GM19023 (cell line): Measurements from ENCODE around the gene OGA.

Experiments used
- ATAC-seq: cut with Tn5 transposase; IDR thresholded peaks from one replicate; pipeline ENCODE4 v1.9.1; 2021; ENCODE audit warnings: mild to moderate bottlenecking, moderate library complexity; ENCODE audit not compliant: unreplicated experiment

Gene OGA

DNA sequence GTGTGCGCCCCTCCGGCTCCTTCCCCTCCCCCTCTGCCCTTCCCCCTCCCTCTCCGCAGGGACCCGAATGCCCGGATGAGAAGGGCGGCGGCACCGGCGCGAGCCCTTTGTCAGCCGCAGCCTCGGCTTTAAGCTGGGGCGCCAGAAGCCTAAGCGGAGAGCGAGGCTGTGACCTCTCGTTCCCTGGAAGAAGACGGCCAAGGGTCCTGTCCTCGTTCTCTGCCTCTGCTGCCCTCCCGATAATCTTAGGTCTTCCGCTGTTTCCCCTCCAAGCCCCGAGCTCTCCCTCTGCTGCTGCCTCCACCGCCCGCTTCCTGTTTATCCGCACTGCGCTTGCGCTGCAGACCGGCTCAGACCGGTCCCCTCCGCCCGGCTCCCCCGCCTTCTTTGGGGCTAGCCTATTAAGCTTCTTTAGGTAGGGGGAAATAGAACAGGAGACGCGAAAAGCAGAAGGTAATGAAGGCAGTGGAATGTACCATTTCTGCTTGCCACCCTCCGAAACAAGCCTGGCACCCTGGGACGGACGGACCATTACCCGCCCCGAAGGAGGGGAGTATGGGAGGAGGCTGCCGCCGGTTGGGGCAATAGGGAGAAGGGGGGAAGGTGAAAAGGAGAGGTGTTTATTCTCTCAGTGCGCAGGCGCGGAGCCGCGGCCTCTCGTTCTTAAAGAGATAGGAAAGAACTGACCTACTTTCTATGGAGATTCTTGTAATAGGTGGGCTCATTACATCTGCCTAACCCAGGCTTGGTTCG is at the start of gene OGA:
Gene OGA (minus strand): TSS at position 326 of the 753 bp plus-strand sequence. CDS start 422 bp downstream, outside the sequence.
- peak; percentile 85 for ATAC-seq

GRCh38 chr10:101867931-101868330 is 49.7 kb upstream of the OGA start:
- no peak for ATAC-seq

DNA sequence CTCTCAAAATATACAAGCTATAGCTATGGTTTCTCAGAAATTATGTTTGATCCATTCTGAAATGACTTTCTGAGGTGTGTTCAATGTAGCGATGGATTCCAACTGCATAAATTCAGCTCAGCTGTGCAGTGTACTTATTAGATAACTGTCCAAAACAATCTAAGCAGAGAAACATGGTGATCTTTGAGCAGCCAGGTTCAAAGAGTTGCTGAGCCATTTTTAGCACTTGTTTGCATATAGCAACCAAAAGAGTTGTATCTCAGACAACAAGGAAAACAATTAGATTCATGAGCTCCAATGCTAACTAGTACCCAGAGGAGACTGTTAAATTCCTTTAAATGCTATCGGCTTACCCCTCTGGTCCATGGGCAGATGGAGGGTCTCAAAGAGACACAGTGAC is 41.3 kb upstream of the OGA start:
- ATAC-seq, result no peak

- peak; percentile 75 for ATAC-seq
These were observed 40.7 kb upstream of the OGA start for GRCh38 chr10:101858723-101859500.

DNA sequence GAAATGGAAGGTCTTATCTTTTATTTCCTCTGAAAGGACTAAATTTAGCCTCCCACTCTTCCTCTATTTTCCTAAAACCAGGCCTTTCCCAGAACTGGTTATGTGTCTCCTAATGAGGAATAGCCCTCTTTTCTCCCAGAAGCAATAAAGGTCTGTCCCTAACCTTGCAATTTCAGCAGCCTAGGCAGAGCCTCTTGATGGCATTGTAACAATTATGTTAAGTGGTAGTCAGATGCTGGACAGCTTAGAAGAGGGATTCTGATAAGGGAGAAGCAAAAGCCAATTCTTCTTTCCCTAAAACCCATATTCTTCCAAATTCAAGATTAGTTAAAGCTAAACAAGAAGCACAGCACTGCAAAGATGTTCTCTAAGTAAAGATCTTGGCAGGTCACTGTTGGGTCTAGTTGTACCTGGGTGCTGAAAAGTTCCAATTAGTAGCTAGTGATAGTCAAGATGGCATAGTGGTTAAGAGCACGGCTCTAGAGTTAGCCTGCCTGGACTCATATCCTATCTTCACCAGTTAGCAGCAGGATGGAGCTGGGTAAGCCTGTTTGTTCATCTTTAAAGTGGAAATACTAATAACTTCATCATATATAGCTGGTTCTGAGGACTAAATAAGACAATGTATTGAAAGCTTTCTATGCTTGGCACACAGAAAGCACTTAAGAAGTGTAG is 39.7 kb upstream of the OGA start:
- no peak for ATAC-seq

GRCh38 chr10:101856626-101857025 is 38.4 kb upstream of the OGA start:
- ATAC-seq, result no peak

GRCh38 chr10:101851411-101852116 is 33.3 kb upstream of the OGA start:
- no peak for ATAC-seq

DNA sequence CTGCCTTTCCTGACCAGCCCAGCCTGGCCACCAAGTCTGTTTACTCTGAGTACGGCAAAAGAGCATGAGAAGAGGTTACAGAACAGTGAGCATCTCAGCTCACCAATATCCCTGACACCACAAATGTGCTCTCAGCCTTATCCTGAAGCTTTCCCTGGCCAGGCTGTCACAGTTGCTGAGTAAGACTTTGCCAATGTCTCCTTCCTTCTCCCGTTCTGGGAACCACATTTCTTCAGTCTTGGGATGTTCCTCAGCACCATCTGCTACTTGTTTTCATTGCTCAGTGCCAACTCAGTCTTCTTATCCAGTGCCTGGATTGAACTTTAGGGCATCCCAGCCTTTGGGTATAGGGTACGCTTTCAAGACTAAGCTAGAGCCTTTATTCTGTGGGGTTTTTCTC is 32.5 kb upstream of the OGA start:
- no peak for ATAC-seq

DNA sequence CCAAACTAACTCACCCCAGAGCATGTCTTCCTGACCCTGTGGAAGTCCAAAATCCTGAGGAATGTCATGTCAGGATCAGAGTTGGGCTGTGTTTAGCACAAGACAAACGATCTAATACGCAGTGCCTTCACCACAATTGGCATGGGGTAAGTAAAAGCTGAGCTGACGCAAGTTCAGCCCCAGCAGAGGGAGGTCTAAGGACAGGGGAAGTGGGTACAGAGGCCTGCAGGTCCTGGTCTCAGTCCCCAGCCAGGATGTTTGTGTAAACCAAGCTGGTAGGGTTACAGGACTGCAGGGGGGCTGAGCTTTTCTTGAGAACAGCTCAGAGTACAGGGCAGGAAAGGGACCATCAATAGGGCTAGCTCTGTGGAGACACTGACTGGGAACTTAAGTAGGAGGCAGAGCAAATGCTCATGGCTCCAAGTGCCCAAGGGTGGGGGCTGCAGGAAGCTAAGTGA is 30.7 kb upstream of the OGA start:
- ATAC-seq, result no peak

DNA sequence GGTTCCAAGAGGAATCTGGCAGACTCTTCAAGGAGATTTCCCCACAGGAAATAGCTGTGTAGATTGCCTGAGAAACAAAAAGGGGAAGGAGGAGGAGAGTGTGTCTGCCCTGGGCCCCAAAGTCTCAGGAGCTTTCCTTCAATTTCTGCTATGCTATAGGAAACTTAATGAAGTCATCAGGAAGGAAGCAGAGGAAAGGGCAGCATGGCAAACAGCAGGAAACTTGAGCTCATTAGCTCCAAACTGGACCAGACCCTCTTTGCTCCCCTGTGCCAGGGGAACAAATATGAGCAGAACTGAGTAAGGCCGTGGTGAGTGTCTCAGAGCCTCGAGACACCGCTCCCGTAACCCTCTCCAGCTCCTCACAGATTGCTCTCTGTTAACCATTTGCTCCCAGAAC is 30.2 kb upstream of the OGA start:
- no peak for ATAC-seq

GRCh38 chr10:101845893-101846292 is 27.6 kb upstream of the OGA start:
- ATAC-seq, result no peak

GRCh38 chr10:101843032-101844021 is 25.1 kb upstream of the OGA start, which contains the start of gene KCNIP2:
Gene KCNIP2 (minus strand): TSS chr10:101843800. CDS start chr10:101843568, 232 bp downstream.
- ATAC-seq, result no peak

- no peak for ATAC-seq
These were observed 23.6 kb upstream of the OGA start for GRCh38 chr10:101841826-101842225.

- ATAC-seq, result peak; percentile 40
These were observed 22.7 kb upstream of the OGA start for GRCh38 chr10:101840741-101841453.

DNA sequence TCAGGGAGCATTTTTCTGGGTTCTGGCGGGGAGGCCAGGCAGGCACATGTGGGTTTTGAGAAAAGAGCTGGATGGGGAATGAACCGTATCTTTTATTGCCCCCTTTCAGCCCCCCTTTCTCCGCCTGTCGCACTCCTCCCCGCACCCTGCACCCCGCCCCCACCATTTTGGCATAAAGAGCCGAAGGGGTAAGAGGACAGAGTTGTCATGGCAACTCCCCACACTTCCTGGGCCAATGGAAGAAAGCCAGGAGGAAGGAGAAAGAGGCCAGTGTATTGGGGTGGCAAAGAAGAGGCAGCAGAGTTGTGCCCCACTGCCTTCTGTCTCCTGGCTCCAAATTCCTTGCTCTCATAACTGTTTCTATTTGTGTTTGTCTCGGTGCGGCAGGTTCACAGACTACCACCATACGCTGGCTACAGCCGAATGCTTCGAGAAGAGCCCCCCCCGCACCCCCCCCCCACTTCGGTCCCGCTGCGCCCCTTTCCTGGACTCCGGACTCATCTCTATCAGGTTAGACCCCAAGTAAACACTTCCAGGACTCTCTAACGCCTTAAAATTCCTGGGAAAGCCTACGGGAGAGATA is 21.9 kb upstream of the OGA start:
- ATAC-seq, result no peak

- ATAC-seq, result no peak
These were observed 21.3 kb upstream of the OGA start for GRCh38 chr10:101839416-101840063.

DNA sequence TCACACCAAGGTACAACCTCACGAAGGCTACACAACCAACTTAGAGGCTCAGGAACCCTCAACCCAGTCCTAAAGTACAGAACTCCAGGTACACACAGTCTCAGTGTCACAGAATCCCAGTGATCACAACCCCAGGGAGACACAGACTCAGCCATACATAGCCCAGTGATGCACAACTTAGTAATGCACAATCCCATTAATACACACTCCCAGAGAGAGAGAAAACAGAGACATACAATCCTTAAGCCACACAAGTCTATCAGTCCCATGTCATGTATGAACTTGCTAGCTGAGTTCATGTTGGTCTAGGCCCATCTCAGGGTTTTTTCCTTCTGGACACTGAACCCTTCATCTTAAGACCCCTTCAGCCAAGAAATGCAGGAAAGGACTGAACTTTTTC is 20.8 kb upstream of the OGA start:
- no peak for ATAC-seq

GRCh38 chr10:101838416-101838970 is 20.2 kb upstream of the OGA start:
- no peak for ATAC-seq
